ENCODE measurements around the gene A3GALT2.

Gene A3GALT2

DNA sequence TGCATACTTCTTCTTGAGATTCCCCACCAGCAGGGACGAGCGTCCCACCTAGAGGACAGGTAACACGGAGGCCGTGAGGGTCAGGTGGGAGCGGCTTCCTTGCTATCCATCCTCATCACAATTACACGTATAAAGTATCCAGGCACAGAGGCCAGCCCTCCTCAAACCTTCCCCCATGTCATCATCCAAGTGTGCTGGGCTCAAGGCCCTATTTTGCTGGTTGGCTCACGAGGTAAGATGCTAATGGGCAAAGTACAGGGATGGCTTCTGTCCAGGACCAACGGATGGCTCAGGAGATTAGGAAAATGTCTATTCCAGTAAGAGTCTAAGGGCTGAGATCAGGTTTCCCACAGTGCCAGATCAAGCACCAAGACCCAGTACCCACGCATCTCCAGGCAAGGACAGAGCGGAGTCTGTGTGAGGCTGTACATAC, 11.5 kb upstream of the A3GALT2 start:
- DNase-seq (ENCODE audit: low read depth in 2 of 2), result no peak

DNA sequence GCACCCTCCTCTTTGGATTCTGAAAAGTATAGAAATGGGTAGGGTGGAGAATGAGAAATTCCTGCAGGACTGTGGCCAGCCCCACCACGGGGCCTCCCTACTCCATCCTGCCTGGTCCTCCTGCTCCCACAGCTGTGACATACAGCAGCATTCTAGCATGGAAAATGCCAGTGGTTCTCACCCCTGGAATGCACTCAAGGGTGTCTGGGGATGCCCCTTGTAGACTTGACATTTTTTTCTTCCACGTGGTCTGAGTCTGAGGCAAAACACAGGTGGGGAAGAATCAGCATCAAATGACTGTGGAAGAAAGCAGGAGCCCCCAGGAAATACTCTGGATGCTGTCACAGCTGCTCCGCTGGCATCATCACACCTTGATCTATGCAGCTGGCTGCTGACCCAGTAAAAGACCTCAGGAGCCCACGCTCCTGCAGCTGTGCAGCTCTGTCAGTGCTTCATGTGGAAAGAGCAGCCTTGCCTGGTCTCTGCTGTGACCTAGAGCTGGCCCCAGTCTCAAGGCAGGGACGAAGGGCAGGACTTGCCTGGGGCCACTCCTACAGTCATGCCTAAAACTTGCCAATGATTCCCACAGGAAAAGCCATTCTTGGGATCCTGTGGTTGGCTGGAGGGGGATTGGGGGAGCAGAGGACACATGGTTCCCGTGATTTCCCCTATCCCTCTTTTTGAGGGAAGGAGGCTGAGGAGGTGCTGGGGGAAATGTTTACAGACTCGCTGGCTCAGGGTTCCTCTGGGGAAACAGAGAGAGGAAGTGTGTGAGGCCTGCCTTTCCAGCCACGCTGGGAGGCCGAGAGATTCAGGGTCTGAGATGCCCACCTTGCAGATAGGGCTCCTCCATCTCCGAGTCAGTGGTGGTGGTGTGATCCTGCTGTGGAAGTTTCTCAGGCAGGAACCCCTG, 10.8 kb upstream of the A3GALT2 start:
- DNase-seq (ENCODE audit: low read depth in 2 of 2), result no peak

DNA sequence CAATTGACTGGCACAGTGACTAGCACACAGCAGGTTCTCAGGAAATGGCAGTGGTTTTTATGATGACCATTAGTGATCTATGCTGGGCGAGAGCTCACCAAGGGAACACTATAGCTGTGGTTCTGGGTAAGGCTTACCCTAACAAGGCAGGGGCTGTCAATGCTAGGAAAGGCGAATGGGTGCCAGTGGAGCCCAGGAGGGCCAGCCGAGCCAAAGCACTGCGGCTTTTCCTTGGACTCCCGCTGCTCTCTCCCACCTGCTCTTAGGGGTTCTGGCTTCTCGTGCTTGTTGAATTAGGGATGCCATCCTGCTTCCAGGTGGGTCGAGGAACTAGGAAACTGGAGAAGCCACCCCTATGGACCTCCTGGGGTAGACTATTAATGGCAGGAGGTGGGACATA, 10.0 kb upstream of the A3GALT2 start:
- DNase-seq (ENCODE audit: low read depth in 2 of 2), result no peak

DNA sequence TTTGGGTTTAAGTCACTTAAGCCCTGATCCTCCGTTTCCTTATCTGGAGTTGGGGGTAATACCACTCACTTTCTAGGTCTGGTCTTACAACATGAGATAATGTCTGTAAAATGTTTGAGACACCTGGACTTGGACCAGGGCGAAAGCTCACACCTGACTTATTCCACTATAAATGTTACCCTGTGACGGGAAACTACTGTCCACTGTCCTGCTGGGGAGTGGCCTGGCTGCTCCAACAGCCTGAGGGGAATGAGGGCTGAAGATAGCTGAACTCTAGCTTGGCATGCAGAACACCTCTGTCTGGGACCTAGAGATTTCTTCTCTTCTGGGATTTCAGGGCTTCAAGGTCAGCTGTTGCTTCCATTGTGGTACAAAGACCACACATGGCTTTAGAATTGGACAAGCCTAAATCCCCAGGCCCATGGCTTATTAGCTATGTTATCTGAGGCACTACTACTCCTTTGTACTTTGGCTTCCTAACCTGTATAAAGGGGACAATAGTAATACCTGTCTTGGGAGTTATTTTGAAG, 9.5 kb upstream of the A3GALT2 start:
- DNase-seq (ENCODE audit: low read depth in 2 of 2), result no peak

DNA sequence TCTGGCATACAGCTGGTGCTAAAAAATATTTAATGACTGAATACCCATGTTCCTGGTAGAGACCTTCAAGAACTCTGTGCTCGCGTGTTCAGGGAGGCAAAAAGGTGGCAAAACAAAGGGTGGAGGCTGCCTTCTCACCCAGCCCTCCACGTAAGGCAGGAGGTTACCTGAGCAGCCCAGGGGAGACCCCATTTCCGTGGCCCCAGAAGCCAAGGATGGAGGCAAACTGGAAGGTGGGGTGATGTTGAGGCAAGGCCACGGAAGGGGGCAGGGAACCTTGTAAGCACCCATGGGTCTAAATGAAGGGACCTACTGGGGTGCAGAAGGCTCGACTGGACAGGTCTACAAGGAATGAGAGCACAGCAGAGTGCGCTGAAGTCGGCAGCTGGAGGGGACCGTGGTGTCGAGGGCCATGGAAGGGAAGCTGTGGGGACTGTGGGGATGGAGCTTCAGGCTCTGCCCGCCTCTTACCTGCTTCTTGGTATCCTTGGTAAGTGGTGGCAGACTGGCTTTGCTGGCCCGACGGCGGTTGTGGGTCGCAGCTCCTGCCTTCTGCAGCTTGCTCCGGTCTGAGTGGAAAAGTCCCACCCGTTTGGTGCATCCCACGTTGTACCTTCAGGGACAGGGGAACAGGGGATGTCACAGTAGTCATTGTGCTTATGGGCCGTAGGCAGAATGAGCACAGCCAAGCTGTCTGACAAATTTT, 8.9 kb upstream of the A3GALT2 start:
- no peak for DNase-seq (ENCODE audit: low read depth in 2 of 2)

DNA sequence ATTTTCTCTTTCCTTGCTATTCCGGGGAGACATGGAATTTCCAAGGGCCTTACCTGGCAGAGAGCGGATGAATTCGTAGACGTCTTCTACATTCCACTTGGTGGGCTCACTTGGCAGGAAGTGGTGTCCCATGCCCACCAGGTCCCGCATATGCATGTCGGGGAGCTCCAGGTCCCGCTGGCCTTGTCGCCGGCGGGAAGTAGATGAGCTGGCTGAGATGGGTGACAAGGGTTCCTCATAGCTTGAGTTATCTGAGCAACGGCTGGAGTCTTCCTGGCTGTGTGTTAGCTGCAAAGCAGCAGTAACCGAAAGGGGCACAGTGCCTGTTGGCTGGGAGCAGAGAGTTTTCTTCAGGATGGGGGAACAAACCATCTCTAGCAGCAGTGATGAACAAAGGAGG, 7.9 kb upstream of the A3GALT2 start:
- DNase-seq (ENCODE audit: low read depth in 2 of 2), result no peak

DNA sequence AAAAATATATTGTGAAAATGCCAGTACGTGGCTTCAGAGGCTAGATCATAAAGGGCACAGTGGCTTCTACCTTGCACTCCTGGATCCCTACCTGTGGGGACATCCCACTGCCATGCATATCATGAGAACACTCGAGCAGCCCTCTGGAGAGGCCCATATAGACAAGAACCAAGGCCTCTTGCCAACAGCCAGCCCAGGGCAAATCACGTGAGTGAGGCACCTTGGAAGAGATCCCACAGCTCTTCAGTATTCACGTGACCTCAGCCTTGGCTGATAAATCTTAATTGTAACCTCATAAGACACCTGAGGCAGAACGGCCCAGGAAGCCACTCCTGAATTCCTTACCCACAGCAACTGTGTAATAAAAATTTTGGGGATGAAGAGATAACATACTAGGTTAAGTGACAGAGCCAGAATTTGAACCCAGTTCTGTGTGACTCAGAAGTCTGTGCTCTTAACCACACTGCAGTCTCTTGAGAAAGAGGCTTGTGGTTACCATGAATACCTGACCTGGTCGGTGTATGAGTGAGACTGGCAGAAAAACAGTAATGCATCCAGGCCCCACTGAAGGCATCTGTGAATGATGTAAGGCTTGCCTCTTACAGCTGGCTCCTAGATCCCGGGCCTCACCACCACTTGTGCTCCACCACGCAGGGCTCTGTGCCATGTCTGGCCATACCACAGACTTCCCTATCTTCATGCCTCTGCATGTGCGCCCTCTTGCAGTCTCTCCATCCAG, 6.9 kb upstream of the A3GALT2 start:
- no peak for DNase-seq (ENCODE audit: low read depth in 2 of 2)

DNA sequence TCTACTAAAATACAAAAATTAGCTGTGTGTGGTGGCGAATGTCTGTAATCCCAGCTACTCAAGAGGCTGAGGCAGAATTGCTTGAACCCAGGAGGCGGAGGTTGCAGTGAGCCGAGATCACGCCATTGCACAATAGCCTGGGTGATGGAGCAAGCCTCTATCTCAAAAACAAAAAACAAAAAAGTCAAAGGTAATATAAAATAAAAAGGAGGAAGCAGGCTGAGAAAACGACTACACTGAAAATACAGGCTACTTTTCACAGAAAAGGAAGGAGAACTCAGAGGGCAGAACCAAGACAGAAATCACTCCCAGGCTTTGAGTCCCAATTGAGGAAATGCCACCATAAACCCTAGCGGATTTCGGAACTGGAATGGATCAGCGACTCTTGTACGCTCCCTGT, 5.9 kb upstream of the A3GALT2 start:
- DNase-seq (ENCODE audit: low read depth in 2 of 2), result no peak

DNA sequence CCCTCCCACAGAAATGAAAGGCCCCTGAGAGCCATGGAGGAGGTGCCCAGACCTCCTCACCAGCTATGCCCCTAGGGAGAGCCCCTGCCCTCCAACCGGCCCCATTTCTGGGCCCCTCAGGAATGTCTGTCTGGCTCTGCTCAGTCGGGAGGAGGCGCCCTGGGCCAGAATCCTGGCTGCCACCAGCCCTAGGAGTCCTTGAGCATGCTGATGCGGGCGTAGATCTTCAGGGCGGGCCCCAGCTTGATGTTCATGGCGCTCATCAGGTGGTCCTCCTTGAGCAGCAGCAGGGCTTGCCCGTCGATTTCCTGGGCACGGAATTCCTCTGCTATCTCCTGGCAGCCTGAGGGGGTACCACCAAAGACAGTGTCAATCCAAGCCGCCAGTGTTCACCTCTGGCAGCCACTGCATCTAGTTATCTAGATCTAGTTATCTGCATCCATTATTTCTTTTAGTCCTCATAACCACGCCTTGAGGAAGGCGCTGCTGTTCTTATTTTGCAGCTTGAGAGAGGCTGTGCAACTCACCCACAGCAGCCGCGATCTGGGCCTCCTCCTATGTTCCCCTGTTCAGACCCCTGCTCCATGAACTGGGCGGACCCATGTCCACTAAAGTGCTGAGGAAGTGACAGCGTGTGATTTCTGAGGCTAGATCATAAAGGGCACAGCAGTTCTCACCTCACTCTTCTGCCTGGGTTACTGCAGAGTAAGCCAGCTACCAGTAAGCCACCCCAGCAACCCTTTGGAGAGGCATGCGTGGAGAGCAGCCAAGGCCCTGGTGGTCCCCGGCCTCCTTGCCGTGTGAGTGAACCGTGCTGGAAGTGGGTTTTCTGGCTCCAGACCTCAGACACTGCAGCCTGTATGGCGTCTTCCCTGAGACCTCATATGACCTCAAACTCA, 4.0 kb upstream of the A3GALT2 start:
- DNase-seq (ENCODE audit: low read depth in 2 of 2), result no peak

DNA sequence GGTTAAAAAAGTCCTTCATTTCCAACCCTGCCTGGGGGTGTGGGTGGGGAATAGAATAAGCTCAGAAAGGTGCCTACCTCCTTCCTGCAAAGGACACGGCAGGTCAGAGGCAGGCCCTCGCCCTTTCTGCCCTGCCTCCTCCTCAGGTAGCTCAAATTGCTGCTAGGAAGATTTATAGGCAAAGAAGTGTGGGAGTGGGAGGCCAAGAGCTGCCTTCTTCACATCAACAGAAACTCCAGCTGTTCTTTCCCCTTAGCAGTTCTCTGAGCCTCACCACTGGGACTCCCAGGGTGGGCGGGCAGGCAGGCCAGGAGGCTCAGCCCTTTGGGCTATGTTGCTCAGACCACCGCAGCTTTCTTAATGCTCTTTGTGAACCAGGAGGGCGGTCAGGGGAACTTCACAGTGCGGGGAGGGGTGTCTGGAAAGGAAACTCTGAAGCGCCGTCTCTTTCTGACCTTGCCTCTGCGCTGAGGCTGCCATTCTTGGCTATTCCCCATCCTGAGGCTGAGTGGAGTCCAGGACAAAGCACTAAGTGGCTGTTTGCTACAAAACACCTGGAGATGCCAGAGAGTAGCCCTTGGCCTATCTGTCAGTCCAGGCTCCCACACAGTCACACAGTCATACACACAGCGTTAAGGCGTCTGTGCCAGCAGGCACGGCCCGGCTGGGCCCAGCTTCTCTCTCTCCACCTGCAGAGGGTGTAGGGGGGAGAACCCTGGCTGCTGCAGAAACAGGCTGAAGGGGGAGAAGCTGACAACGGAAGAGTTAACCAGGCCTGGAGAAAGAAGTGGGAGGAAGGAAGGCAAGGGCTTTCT, 3.0 kb upstream of the A3GALT2 start:
- no peak for DNase-seq (ENCODE audit: low read depth in 2 of 2)

DNA sequence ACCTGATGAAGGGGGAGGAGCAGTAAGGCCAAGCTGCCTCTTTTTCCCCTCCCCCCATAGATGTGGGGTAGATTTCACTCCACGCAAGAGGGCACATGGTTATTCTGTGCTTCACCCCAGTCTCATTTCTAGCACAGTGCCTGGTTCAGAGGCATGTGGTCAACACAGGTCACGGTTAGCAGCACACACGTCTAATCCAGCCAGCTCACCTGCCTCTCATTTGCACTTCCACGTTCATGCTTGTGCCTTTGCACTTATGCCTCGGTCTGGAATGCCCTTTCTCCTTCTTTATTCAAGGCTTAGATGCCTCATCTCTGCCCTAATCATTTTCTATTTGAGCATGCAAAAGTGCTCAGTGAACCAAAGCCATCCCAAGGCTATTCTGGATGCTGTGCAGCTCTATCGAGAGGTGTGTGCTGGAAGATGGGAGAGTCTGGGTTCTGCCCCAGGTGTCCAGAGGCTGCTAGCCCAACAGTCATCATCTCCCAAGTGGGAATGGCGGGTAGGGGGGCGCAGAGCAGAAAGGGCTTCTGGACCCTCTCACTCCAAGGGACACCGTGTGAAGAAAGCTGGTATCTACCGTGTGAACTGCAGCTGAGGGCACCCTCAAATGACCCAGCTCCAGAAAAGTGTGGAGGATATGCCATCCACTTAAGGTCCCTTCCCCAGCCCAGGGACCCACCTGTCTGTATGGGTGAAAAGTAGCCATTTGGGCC, 2.1 kb upstream of the A3GALT2 start:
- no peak for DNase-seq (ENCODE audit: low read depth in 2 of 2)

DNA sequence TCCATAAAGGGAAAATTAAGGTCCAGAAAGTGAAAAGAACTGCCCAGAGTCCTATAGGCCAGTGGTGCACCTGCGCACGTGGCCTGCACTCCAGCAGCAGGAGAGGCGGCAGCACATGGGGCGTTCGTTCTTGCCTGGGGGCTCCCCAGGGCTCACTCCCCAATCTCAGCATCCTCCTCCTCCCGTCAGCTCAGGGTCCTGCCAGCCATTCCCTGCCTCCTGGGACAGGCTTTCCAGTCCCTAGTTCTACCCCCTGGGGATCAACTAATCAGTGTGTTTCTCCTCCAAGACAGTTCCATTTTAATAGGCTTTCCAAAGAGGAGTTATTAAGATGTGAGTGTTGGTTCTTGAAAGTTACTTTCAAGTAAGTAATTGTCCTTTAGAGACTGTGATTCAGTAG, 1.2 kb upstream of the A3GALT2 start:
- no peak for DNase-seq (ENCODE audit: low read depth in 2 of 2)

DNA sequence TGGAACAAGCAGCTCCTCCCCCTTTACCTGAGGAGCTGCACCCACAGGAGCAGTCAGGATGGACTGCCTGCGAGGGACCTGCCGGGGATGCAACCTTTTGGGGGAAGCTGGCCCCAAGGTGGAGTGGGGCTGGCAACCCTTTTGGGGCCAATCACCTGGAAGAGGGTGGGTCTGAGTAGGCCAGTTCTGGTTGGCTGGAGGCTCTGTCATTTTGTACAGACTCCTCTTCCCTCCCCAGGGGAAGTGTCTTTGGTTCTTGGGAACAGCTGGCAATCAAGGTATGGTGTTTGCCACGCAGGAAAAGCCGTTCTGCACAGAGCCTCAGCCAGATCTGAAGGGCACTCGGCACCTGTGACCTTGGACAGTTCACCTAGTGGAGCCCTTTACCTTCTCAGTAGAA, 280 bp upstream of the A3GALT2 start:
- DNase-seq (ENCODE audit: low read depth in 2 of 2), result no peak

DNA sequence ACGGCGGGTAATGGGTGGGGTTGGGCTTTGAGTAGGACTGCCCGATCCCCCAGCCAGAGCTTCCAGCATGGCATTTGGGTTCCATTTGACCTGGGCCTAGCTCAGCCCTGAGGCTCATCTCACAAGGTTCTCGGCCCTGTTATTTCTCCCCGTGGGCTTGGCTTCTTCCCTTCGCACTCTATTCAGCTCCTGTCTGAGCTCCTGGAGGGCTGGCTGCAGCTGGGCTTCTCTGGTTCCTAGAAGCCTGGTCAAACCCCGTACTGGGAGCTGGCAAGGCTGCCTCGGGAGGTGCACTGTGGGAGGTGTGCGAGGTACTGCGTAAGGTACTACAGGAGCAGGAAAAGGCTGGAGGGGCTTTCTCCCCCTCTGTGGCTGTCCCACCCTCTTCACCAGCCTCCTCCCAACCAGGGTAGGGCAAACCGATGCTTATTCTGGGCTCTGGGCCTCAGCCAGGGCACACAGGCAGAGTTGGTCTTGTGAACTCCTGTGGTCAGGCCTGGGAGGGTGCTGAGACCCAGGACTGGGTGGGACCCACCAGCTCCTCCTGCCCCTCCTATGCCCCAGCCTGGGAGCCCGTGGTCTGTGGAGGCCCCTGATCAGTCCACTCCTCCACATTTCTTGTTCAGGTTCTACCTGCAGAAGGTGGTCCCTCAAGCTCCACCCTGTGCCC, 814 bp downstream of the A3GALT2 start:
- DNase-seq (ENCODE audit: low read depth in 2 of 2), result no peak

DNA sequence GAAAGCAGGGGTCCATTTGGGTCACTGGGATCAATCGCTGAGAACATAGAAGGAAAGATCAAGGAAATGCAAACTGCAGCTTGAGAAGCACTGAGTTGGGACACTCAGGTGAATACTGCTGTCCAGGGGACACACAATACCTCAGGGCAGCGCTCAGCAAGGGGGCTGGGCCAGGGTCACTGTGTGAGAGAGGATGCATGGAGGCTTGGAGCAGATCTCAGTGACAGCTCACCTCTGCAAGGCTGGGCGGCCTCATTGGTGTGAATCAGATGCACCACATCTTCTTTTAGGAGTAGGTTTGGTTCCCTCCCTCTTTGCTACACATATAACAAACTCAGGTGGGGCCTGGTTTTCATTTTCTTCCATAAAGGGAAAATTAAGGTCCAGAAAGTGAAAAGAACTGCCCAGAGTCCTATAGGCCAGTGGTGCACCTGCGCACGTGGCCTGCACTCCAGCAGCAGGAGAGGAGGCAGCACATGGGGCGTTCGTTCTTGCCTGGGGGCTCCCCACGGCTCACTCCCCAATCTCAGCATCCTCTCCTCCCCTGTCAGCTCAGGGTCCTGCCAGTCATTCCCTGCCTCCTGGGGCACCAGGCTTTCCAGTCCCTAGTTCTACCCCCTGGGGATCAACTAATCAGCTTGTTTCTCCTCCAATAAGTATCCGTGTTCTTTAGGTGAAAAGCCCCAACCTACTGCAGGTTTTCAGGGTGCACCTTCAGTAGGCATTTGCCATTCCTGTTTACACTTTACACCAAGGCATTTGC, 1.5 kb downstream of the A3GALT2 start:
- DNase-seq (ENCODE audit: low read depth in 2 of 2), result no peak

DNA sequence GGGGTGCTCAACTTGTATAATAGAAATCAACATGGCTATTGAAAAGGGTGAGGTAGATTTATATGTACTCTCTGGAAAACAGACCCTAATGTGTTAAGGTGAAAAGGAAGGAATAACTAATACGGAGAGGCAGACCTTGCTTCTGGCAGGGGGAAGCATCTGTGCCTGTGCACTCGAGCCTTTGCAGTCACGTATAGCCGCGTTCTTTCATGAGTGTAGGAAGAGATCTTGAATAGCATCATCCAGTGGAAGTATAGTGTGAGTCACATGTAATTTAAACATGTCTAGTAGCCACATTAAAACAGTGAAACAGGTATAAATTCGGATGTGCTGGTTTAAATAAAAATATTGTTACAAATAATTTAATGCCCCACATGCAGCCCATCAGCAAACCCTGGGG, 3.0 kb downstream of the A3GALT2 start:
- DNase-seq (ENCODE audit: low read depth in 2 of 2), result no peak

DNA sequence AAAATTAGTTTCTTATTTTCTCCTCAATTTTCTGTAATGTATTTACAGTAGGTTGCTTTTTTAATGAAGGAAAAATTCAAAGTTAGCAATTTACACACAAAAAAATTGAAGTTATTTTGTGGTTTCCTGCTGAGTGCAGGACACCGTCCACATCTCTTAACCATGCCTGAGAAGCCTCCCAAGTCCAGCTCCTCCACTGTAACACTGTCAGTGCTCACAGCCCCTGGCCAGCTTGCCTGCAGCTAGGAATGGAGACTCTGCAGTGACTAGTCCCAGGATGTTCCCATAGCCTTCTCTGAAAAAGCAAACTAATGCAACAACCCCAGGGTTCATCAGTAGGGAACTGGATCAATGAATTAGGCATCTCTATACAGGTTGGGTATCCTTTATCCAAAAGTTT, 3.5 kb downstream of the A3GALT2 start:
- no peak for DNase-seq (ENCODE audit: low read depth in 2 of 2)

DNA sequence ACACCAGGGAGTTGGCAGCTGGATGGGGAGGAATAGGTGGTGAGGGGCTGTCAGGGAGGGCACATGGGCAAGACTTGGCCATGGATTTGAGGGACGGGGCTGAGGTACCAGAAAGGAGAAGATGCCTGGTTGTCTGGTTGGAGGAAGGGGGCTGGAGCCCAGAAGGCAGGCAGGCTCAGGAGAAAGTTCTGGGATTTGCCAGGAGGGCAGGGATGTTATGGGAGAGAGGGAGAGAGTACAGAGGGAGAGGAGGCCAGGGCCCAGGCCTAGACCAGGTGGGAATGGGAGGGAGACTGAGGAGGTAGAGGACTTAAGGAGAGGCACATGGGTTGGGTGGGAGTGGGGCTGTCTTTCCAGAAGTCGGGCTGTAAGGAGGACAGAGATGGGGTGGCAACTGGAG, 4.3 kb downstream of the A3GALT2 start:
- DNase-seq (ENCODE audit: low read depth in 2 of 2), result no peak
